HG03064 (cell line): Measurements from ENCODE around the gene HGFAC.
"Not testable (repeated sequence)": the region's sequence is repeated elsewhere in the genome, so short reads cannot be mapped to it uniquely, and the experiment has no call there.

Experiments used
- ATAC-seq: cut with Tn5 transposase; IDR thresholded peaks from one replicate; pipeline ENCODE4 v1.9.1; 2021; ENCODE audit warnings: low read depth; ENCODE audit not compliant: unreplicated experiment

HGFAC gene

GRCh38 chr4:3410401-3411135, 31.2 kb upstream of the HGFAC start:
- ATAC-seq, result no peak

DNA sequence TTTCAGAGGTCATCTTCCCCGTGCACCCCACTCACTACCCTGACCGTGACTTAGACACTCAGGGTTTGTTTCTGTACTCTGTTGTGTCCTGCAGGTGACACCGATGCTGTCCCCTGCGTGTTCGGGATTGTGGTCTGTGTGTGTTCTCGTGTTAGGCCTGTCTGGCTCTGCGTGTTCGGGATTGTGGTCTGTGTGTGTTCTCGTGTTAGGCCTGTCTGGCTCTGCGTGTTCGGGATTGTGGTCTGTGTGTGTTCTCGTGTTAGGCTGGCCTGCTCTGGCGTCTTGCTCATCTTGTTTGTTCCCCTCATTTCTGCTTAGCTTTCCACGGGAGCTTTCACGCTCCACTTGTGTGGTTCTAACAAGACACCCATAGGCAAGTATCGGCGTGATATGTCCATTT, 30.6 kb upstream of the HGFAC start:
- ATAC-seq, result not testable (repeated sequence)

GRCh38 chr4:3411676-3412075, 30.1 kb upstream of the HGFAC start:
- ATAC-seq, result no peak

GRCh38 chr4:3412257-3413020, 29.3 kb upstream of the HGFAC start:
- no peak for ATAC-seq

DNA sequence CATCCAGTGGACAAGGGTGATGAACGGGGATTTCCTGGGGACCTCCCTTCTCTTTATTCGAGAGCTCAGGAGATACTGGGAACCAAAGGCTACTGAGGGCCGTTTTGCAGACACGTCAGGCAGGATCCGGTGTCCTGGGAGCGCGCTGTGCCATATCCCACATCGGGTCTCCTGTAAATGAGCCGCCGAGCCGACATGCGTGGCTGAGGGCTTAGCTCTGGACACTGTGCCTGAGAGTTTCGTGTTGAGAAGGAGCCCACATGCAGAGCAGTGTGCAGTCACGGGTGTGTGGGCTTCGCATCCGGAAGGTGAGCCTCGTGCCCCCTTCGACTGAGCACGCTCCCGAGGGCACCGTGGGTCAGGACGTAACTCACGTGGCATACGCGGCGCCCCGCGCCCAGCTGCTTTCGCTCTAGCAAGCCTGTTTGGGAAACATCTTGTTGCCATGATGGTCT, 28.5 kb upstream of the HGFAC start:
- no peak for ATAC-seq

GRCh38 chr4:3413675-3414420, 27.9 kb upstream of the HGFAC start:
- ATAC-seq, result no peak

DNA sequence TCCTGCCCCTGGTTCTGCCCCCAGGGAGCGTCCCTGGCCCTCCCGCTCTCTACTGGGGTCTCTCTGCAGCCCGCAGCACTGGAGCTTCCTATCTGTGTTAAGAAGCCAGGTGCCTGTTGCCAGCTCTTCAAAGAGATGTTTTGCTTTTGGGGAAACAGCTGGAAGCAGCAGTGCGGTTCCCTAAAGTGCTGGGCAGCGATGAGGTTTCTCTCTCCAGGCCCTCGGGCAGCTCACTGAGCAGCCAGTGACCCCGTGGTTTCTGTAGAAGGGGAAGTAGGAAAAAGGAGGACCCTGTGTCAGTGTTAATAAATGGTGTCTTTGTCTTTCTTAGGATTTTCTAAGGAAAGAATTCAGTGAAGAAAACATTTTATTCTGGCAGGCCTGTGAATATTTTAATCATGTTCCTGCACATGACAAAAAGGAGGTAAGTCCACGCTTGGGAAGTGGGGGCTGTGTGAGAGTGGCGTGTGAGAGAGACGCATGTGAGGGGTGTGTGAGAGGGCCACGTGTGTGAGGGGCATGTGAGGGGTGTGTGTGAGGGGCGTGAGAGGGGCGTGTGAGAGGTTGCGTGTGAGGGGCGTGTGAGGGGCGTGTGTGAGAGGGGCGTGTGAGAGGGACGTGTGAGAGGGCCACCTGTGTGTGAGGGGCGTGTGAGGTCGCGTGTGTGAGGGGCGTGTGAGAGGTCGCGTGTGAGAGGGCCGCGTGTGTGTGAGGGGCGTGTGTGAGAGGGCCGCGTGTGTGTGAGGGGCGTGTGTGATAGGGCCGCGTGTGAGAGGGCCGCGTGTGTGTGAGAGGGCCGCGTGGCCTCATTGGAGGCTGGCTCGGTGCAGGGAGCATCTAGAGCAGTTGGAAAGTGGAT, 27.1 kb upstream of the HGFAC start:
- ATAC-seq, result no peak

DNA sequence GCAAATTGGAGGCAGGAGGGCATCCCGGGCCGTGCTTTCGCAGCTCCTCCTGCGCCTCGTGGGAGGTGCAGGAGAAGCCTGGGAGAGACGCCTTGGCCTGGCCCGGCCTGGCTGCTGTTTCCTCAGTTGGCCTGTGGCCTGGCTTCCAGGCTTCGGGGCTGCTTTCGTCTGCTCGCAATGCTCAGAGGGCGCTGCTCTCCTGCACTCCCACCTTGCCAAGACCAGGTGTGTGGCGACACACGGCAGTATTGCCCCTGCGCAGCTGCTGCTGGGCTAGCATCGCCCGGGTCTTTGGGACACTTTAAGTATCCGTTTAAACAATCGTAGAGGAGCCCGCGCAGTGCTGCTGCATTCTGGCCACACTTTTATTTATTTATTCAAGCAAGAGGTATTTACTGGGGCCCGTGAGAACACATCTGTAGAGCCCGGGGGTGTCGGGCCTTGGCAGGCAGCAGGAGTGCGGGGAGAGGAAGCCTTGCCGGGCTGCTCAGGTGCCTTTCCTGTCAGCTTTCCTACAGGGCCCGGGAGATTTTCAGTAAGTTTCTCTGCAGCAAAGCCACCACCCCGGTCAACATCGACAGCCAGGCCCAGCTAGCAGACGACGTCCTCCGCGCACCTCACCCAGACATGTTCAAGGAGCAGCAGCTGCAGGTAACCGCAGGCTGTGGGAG, 26.2 kb upstream of the HGFAC start:
- ATAC-seq, result no peak

- no peak for ATAC-seq
Measured at GRCh38 chr4:3416270-3416669, 25.5 kb upstream of the HGFAC start.

DNA sequence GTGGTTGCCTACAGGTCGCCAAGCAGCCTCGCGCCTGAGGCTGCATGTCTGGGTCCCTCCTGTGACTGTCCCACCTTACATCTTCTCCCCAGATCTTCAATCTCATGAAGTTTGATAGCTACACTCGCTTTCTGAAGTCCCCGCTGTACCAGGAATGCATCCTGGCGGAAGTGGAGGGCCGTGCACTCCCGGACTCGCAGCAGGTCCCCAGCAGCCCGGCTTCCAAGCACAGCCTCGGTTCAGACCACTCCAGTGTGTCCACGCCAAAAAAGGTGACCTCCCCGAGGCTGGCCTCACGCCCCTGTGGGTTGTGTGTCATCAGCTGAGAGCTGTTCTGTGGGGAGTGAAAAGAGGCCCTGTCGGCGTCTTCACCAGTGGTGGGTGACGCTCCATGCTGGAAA, 24.9 kb upstream of the HGFAC start:
- ATAC-seq, result no peak

DNA sequence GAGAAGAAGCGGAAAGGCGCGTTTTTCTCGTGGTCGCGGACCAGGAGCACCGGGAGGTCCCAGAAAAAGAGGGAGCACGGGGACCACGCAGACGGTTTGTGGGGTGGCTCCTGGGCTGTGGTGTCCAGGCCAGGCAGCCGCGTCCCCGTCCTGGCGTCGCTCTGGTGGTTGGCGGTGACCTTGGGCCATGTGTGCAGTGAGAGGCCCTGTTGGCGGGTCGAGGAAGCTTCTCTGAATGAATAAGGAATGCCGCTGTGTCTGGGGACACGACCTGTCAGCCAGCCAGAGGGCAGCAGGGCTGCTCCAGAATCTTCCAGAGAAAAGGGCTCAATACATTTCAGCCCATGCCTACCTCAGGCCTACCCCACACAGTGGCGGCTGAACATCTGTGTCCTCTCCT, 24.3 kb upstream of the HGFAC start:
- ATAC-seq, result no peak

GRCh38 chr4:3418029-3418762, 23.6 kb upstream of the HGFAC start:
- ATAC-seq, result no peak

DNA sequence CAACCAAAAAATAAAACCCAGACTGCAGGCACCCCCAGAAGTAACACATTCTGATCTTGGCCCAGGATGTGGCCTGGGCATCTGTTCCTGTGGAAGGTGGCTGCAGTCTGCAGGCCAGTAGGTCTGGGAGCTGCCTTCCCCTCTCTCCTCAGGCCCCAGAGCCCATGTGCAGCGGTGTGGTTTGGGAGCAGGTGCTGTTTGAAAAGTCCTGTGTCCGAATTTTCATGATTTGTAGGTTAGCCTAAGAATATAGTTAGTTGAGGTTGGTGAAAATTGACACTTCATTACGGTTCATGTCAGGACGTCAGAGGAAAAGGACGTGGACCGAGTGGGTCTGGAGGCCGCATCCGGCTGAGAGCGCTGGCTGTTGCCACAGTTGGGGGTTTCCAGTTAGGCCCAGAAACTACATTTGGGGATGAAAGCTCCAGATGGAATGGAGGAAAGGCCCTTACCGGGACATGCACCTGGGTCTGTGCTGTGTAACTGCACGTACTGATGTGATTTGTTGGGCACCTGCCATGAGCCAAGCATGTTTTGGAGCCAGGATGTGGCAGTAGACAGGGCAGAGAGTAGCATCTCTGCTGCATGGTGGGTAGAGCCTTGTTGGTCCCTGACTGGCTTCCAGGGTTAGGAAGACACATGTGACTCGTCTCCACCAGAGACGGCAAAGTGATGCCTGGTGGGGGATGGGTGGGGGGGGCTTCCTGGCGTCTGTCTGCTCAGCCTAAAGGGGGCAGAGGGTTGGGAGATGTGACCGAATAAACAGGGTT, 21.7 kb upstream of the HGFAC start:
- ATAC-seq, result no peak

DNA sequence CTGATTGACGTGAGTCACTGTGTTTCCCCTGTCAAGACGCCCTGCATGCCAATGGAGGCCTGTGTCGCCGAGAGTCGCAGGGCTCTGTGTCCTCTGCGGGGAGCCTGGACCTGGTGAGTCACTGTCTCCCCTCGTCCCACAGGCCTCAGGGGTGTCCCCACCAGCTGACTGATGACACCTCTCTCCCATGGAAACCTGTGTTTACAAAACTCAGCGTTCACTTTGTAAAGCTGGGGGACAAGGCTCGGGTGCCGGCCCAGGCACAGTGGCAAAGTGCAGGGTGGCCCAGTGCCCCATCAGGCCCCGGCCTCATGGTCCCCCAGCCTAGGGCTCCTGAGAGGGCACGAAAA, 21.2 kb upstream of the HGFAC start:
- no peak for ATAC-seq

- no peak for ATAC-seq
Measured at GRCh38 chr4:3420956-3421355, 20.8 kb upstream of the HGFAC start.

DNA sequence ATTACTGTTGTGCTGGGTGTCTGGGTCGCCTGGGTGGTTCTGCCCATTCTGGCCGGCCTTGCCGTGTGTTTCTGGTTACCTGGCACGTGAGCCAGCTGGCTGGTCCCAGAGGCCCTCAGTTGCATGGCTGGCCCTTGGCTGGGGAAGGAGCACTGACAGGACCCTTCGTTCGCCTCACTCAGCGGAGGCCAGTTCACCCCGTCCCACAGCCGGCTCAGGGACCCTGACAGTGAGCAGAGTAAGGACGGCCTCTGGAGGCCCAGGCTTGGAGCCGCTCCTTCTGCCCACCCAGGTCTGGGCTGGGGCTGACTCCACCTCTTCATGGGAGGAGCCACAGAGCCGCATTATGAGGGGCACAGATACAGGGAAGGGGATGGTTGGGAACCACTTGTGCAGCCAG, 20.3 kb upstream of the HGFAC start:
- ATAC-seq, result no peak

DNA sequence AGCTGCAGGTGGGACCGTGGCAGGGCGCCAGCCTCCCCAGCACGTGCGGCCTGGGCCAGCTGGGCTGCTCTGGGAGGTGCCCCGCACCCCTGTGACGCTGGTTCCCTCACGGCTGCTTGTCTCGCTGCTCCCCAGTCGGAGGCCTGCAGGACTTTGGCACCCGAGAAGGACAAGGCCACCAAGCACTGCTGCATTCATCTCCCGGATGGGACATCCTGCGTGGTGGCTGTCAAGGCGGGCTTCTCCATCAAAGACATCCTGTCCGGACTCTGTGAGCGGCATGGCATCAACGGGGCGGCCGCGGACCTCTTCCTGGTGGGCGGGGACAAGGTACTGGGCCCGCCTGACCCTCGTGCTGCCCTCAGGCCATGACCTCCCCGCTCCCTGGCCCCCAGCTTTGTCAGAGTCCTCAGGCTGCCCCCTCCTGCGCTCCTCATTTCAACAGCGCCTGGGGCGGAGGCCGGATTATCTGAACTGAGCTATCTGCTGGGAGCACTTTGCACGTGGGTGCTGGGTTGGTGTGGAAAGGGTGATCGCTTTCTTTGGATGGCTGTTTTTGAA, 19.4 kb upstream of the HGFAC start:
- no peak for ATAC-seq

GRCh38 chr4:3422808-3423297, 18.9 kb upstream of the HGFAC start:
- ATAC-seq, result no peak
